Uterus (tissue), 4 donors: ENCODE data around the gene CAMK1D. TPM values are rescaled to one million over a fixed set of nuclear protein-coding genes. Genes with fewer than 3 reads are reported as not detected.

Experiments used
- DNase-seq, 2 donors: peaks; one replicate each; pipeline ENCODE4 v3.0.0-alpha.2; 2019 to 2020
- H3K27ac ChIP-seq, 2 donors: fragments of 200-600 bp; sonication (generic); 1 replicate in 1 of 2; 2 replicates in 1 of 2; pipeline ENCODE4 v1.5.1; 2016 to 2018
- H3K27me3 ChIP-seq, 2 donors: fragments of 200-600 bp; sonication (generic); one replicate each; pipeline ENCODE4 v1.5.1; 2018 to 2019; ENCODE audit warnings: control low read depth in 1 of 2
- H3K36me3 ChIP-seq, 2 donors: fragments of 200-600 bp; sonication (generic); one replicate each; pipeline ENCODE4 v1.5.1; 2019; ENCODE audit warnings: control low read depth in 1 of 2
- H3K4me1 ChIP-seq, 2 donors: fragments of 200-600 bp; sonication (generic); one replicate each; pipeline ENCODE4 v1.5.1; 2018 to 2019; ENCODE audit warnings: control low read depth in 1 of 2
- H3K4me3 ChIP-seq, 2 donors: fragments of 200-600 bp; sonication (generic); 1 replicate in 1 of 2; 2 replicates in 1 of 2; pipeline ENCODE4 v1.5.1; 2018 to 2019; ENCODE audit warnings: mild to moderate bottlenecking in 1 of 2
- H3K9me3 ChIP-seq, 2 donors: fragments of 200-600 bp; sonication (generic); one replicate each; pipeline ENCODE4 v1.5.1; 2019; ENCODE audit warnings: control low read depth in 1 of 2
- POLR2A ChIP-seq, 2 donors: fragments of 450-650 bp; IDR thresholded peaks; one replicate each; pipeline ENCODE4 v1.6.1; 2016; ENCODE audit warnings: antibody characterized with exemption in 2 of 2, mild to moderate bottlenecking in 1 of 2, moderate library complexity in 1 of 2
- intact Hi-C: fragments of 100-400 bp; cut with DNase I; formaldehyde crosslinking; loops from one replicate; pipeline ENCODE4 v1.15.1; 2023; ENCODE audit warnings: low total_unique reads
- total RNA-seq, 4 donors: library from RNA; depleted of rRNA in 3 of 4; stranded (reverse); fragments of >200 nt in 3 of 4; gene quantifications; one replicate each; pipeline versions ENCODE4 v1.1.0 to v1.2.4, GENCODE V29; 2014 to 2023
- TF ChIP-seq, protein P1 (sequence below), 4 experiments: fragments of 200-600 bp in 2 of 4; fragments of 450-650 bp in 2 of 4; sonication (generic) in 2 of 4; IDR thresholded peaks; one replicate each; pipeline ENCODE4 v1.5.1; 2016 to 2019; ENCODE audit warnings: antibody characterized with exemption in 4 of 4, mild to moderate bottlenecking in 2 of 4, moderate library complexity in 1 of 4
- donor health status: DM: yes; HTN: yes; CAD: no.

CAMK1D gene
- total RNA-seq, 4 donors from 2014 or later, result 3.5 to 48.4 (median 10.8) TPM

DNA sequence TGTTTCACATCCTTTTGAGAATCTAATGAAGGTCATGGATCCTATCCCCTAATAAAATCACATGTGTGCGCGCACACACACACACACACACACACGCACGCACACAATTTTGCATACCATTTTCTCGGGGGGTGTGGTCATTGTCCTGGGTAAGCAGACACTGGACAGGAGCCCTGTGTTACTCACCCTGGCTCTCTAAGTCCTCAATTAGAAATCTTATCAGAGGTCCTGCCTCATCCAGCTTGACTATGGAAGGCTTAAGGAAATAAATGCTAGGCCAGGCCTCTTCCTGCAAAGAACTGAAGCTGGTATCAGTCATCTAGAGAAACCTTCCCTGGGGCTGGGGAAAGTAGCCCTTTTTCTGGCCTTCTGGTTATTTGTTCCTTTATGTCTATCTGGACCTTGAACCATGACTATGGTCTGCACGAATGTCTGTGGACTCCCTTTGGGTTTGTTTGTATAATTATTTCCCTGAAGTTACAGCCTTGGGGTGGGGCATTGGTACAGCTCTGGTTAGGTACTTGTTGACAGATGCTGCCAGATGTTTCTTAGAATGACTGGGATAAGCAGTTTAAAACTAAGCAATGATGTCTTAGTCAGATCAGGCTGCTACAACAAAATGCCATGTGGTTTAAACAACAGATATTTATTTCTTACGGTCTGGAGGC is 443.7 kb downstream of the CAMK1D start:
- no peaks in the 10 kb centered on the region for H3K4me1 ChIP-seq
- H3K9me3 ChIP-seq, result no peaks in the 10 kb centered on the region
- no peak overlapping the region for H3K4me3 ChIP-seq
- no peak for DNase-seq
- H3K27me3 ChIP-seq, result no peaks in the 10 kb centered on the region
- intact Hi-C loops, result no loop called here
- H3K27ac ChIP-seq, result no peak overlapping the region
- H3K36me3 ChIP-seq, result no peaks in the 10 kb centered on the region
- TF ChIP-seq, protein P1, sequence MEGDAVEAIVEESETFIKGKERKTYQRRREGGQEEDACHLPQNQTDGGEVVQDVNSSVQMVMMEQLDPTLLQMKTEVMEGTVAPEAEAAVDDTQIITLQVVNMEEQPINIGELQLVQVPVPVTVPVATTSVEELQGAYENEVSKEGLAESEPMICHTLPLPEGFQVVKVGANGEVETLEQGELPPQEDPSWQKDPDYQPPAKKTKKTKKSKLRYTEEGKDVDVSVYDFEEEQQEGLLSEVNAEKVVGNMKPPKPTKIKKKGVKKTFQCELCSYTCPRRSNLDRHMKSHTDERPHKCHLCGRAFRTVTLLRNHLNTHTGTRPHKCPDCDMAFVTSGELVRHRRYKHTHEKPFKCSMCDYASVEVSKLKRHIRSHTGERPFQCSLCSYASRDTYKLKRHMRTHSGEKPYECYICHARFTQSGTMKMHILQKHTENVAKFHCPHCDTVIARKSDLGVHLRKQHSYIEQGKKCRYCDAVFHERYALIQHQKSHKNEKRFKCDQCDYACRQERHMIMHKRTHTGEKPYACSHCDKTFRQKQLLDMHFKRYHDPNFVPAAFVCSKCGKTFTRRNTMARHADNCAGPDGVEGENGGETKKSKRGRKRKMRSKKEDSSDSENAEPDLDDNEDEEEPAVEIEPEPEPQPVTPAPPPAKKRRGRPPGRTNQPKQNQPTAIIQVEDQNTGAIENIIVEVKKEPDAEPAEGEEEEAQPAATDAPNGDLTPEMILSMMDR (IDR thresholded peaks at IDR 0.05), result no peak
- no peak for TF ChIP-seq POLR2A (IDR thresholded peaks at IDR 0.05)

DNA sequence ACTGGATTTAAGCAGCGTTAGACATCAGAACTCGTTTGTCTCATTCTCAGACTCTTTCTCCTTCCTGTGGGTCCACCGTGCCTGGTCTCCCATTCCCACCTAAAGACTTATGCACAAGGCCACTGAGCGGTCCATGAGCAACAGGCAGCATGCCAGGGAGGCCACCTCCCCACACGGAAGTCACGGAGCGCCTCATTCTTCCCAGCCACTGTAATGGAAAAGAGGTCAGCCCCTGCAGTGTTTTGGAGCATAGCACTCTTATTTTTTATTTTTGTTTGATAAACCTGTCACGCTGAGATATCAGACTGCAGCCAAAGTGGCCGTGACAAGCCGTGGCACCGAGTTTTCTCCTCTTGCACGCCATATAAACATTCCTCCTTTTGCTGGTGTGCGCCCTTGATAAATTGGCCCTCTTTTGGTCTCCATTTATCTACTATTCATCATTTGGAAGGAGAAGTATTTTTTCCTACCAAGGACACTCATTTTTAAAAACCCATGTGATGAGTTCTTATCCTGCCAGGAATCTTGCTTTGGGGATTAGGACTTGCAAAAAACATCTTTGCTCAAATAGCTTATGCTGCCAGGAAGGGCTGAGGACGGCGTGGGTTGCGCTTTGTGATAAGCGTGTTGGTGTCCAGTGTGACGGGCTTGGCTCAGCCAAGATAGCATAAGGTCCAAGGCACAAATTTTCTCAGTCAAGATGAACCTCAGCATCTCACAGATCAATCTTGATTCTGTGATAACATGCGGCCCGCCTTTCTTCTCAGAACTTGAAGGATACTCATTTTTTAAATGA is 446.2 kb downstream of the CAMK1D start:
- Histone ChIP-seq H3K4me1 (no peaks in the 10 kb centered on the region), H3K4me3 (no peak overlapping the region), H3K9me3 (no peaks in the 10 kb centered on the region), H3K27me3 (no peaks in the 10 kb centered on the region), H3K27ac (peak overlapping the region in 1 of 2 donors; percentile 24), H3K36me3 (no peaks in the 10 kb centered on the region)
- peak in 1 of 2 donors; percentile 41 for DNase-seq
- TF ChIP-seq, protein P1 (IDR thresholded peaks at IDR 0.05), result no peak
- TF ChIP-seq POLR2A (IDR thresholded peaks at IDR 0.05), result no peak
- intact Hi-C loops, result no loop called here

DNA sequence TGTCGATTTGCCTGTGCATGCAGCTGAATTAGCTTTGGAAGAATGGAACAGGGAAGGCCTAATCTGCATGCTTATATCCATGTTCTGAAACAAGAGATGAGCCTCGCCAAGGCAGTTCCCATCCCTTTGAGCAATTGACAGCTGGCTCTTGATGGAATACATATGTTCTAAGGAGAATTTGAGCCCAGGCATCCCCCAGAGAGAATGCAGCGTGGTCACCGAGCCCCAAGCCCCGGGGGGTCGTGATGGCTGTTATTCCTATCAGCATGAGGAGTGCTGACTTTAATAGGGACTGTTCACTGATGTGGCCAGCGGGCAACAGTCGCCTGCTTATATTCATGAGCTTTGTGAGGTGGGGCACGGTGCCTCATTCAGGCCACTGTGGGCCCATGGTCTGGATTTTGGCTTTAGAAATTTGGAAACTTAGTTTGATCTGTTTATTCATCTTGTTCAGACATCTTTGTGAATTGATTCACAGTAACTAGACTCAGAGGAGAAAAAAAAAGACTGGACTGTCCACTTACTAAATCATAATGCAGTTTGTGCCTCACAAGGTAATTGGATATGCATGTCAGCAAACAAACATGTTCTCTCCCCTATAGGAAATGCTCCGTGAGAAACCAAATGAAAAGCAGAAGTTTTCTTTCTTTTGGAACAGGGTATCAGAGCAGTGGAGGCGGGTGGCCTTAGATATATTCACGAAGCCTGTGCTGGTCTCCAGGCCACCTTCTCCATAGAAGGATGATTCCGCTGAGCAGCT is 447.2 kb downstream of the CAMK1D start:
- Histone ChIP-seq H3K4me3 (no peak overlapping the region), H3K4me1 (no peaks in the 10 kb centered on the region), H3K9me3 (no peaks in the 10 kb centered on the region), H3K27ac (no peak overlapping the region), H3K36me3 (no peaks in the 10 kb centered on the region), H3K27me3 (no peaks in the 10 kb centered on the region)
- no peak for DNase-seq
- intact Hi-C loops, result no loop called here
- no peak for TF ChIP-seq POLR2A (IDR thresholded peaks at IDR 0.05)
- TF ChIP-seq, protein P1 (IDR thresholded peaks at IDR 0.05), result no peak

DNA sequence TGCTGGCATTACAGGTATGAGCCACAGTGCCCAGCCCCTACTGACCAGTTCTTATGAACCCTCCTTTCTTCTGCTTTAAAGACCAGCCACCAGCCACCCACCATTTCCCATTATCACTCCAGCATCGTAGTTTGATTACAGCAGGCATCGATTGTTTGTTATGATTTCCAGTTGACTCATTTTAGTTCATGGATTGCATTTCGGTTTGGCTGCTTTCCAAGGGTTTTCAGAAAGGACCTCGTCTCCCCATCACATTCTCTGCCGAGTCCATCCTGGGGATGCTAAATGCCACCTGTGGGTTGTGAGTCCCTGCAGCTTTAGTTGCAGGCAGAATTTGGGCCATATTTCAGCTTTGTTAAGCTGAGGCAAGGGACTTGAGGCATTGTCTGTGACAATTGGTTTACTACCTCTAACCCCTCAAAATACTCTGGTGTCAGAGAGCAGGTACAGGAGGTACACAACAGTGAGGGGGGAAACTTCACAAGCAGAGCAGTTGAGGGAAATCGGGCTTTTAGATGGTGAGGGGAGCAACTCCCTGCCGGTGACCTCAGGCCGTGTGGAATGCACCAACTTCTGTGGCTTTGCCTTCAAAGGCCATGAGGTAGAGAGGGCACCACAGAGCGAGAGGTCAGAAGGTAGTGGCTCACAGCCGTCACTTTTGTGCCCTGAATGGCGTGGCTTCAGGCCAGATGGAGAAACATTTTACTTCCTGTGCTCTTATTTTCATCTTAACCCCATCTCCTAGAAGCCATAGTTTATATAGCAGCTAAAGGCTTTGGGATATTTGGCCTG is 448.3 kb downstream of the CAMK1D start:
- TF ChIP-seq, protein P1 (IDR thresholded peaks at IDR 0.05), result no peak
- TF ChIP-seq POLR2A (IDR thresholded peaks at IDR 0.05), result no peak
- DNase-seq, result no peak
- H3K27ac ChIP-seq, result no peak overlapping the region
- intact Hi-C loops, result no loop called here
- H3K27me3 ChIP-seq, result no peaks in the 10 kb centered on the region
- H3K4me3 ChIP-seq, result no peak overlapping the region
- H3K9me3 ChIP-seq, result no peaks in the 10 kb centered on the region
- no peaks in the 10 kb centered on the region for H3K36me3 ChIP-seq
- H3K4me1 ChIP-seq, result no peaks in the 10 kb centered on the region
